LNCAP (cell line): ENCODE measurements around the gene VEGFA.

Source experiments
- TF ChIP-seq, protein P1 (sequence below): fragments of 450-650 bp; IDR thresholded peaks from 2 replicates; pipeline ENCODE4 v1.5.1; 2017; ENCODE audit warnings: mild to moderate bottlenecking

Gene VEGFA

DNA sequence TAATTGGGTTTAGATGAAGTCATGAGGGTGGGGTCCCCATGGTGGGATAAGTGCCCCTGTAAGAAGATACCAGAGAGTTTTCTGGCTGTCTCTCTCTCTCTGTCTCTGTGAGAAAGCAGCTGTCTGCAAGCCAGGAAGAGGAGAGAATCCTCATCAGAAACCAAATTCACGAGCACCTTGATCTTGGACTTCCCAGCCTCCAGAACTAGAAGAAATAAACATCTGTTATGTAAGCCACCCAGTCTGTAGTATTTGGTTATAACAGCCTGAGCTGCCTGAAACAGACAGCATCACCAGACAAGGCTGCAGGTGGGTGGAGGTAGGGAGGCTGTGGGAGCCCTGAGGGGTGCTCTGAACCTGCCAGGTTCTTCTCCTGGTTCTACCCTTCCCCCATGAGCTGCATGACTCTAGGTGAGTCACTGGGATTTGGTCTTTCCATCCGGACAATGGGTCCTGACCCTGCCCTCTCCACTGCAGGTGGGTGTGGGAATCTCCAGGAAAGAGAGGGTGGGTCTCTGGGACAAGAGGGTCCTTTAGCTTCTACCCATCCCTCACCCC is 34.3 kb upstream of the VEGFA start:
- TF ChIP-seq, protein P1, sequence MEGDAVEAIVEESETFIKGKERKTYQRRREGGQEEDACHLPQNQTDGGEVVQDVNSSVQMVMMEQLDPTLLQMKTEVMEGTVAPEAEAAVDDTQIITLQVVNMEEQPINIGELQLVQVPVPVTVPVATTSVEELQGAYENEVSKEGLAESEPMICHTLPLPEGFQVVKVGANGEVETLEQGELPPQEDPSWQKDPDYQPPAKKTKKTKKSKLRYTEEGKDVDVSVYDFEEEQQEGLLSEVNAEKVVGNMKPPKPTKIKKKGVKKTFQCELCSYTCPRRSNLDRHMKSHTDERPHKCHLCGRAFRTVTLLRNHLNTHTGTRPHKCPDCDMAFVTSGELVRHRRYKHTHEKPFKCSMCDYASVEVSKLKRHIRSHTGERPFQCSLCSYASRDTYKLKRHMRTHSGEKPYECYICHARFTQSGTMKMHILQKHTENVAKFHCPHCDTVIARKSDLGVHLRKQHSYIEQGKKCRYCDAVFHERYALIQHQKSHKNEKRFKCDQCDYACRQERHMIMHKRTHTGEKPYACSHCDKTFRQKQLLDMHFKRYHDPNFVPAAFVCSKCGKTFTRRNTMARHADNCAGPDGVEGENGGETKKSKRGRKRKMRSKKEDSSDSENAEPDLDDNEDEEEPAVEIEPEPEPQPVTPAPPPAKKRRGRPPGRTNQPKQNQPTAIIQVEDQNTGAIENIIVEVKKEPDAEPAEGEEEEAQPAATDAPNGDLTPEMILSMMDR = no peak

DNA sequence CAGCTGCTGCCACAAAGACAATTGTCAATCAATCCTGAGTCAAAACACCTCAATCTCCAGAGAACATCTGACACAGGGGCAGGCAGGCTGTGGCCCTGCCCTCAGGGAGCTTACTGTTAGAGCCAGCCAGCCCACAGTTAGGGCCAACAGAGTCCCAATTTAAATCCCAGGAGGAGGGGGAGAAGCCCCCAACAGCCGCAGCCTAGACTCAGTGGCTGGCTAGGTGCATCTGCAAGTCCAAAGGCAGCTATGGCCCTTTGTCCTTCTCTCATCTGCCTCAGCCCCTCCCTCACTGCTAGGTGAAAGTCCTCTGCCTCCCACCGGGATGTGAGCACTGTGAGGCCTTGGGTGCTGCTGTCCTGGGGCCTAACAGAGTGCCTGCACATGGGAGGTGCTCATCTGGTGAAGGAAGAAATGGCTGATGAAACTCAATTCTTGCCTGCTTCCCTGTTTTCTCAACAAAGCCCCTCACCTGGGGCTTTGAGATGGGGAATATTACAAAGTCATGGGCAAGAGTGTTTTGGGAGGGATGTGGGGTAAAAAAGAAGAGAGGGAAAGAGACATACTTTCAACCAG is 33.7 kb upstream of the VEGFA start:
- TF ChIP-seq, protein P1 = no peak

DNA sequence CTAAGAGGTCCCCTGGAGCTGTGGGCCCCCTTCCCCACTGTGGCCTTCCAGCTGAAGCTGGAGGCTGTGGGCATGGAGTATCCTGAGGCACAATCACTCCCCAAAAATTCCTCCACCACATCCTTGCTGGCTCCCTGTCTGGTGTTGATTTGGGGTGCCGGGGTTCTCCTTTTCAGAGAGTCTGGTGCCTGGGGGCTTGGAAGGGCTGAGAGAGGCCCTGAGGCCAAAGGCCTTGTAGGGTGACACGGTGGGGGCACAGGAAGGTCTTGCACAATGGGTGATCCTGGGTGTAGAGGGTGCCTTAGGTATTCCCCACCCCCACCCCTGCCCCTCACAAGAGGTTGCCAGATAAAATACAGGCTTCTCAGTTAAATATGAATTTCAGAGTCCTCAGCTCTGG is 33.2 kb upstream of the VEGFA start:
- TF ChIP-seq, protein P1 = no peak

DNA sequence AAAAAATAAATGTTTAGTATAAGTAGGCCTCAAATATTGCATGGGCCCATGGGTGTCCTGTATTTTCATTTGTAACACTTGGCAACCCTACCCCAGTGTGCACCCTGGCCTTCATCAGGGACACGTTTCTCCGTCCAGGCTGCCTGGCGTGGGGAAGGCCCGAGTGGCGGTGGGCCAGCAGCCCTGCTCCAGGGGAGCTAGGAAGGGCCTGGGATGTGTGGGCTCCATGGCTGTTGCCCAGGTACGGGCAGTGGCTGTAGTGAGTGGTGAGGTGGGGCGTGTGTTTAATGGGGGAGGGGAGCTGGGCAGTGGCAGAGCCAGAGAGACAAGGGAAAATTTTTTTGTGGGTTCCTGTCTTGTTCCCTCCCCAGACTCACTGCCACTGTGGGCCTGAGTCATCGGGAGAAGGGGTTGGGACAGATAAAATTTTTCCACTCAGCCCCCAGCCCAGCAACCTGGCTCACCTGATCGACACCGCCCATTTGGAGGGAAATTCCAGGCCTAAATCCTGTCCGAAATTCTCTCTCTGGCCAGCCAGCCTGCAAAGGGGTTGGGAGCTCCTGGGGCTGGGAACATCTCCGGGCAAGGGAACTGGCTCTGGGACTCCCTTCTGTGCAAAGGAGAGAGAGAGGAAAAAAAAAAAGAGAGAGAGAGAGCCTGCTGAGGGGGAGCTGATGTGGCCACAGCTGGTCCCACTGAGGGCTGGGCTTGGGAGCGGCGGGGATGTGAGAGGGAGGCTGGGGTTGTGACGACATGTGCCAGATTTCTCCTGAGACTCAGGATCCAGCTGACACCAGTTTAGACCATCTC is 32.5 kb upstream of the VEGFA start:
- TF ChIP-seq, protein P1 = no peak

DNA sequence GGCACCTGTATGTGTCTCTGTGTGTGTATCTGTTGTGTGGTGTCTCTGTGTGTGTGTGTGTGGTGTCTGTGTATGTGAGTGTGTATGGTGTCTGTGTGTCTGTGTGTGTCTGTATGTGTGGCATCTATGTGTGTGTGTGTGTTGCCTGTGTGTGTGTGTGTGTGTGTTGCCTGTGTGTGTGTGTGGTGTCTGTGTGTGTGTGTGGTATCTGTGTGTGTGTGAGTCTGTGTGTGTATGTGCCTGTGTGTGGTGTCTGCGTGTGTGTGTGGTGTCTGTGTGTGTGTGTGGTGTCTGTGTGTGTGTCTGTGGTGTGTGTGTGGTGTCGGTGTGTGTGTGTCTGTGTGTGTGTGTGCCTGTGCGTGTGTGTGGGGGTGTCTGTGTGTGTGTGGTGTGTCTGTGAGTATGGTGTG is 31.7 kb upstream of the VEGFA start:
- TF ChIP-seq, protein P1 = no peak

DNA sequence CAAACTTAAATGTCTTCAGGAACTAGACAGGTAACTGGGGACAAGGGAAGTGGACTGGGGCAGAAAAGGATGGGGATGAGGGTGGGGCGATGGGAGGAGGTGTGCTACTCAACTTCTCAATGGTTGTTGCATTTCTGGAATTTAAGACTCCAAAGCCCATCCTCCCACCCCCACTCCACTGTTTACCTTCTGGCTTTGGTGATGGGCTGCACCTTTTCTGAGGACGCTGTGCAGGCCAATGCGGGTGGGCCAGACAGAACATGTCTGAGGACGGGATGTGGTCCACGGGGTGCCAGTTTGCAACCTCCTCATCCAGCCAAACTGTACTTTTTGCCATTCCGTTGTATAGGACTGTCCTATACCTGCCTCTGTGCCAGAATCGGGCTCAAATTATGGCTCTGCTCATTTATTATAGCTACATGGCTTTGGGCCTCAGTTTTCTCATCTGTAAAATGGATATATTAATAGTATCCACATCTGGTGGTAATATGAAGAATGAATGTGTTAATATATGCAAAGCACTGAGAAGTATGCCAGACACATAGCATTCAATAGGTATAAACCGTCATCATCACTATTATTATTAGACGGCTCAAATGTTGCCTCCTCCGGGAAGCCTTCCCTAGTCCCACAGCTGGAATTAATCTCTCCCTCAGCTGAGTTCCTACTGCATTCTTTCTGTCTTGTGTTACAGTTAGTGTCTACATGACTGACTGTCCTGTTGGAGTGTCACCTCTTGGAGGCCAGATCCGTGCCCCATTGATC is 31.0 kb upstream of the VEGFA start:
- TF ChIP-seq, protein P1 = no peak

DNA sequence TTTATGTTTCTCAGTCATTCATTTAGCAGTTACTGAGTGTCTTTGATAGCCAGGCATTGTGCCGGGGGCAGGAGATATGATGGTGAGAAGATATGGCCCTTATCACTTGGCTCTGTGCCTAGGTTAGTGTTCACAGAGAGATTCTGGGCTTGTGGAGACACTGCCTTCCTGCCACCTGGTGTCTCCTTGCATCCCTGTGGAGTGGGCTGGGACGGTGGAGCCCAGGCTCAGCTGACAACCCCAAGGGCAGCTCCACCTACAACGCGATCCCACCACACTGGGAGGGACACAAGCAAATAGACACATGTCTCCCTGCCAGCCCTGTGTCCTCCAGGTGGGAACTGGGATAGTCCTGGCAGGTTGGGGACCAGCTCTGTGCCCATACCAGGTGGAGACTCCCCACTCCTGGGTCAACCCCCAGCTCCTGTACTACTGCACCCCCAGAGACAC is 30.3 kb upstream of the VEGFA start:
- TF ChIP-seq, protein P1 = no peak
